Mesothelial cell of epicardium (in vitro differentiated cells): ENCODE results near the gene OR10A2. TPM values are rescaled to one million over a fixed set of nuclear protein-coding genes. Genes with fewer than 3 reads are reported as not detected.
"Not testable (repeated sequence)": the region's sequence is repeated elsewhere in the genome, so short reads cannot be mapped to it uniquely, and the experiment has no call there.

Experiments
- DNase-seq, 2 experiments: peaks; one replicate each; pipeline ENCODE4 v3.0.0; 2021; ENCODE audit warnings: low spot score in 2 of 2; ENCODE audit not compliant: unreplicated experiment in 2 of 2
- H3K27ac Mint-ChIP-seq: 2 replicates; pipeline ENCODE4 v1.8.0; 2021; ENCODE audit warnings: mixed read lengths
- H3K27me3 Mint-ChIP-seq: 2 replicates; pipeline ENCODE4 v1.8.0; 2021; ENCODE audit warnings: low read depth, mixed read lengths
- H3K36me3 Mint-ChIP-seq: 2 replicates; pipeline ENCODE4 v1.8.0; 2021; ENCODE audit warnings: mixed read lengths
- H3K4me1 Mint-ChIP-seq: 2 replicates; pipeline ENCODE4 v1.8.0; 2021; ENCODE audit warnings: mixed read lengths
- H3K4me3 Mint-ChIP-seq: 2 replicates; pipeline ENCODE4 v1.8.0; 2021; ENCODE audit warnings: mild to moderate bottlenecking, moderate library complexity, mixed read lengths
- H3K9me3 Mint-ChIP-seq: 2 replicates; pipeline ENCODE4 v1.8.0; 2021; ENCODE audit warnings: mixed read lengths
- total RNA-seq: library from RNA; stranded (reverse); gene quantifications from 3 replicates; pipeline ENCODE4 v1.2.1, GENCODE V29; 2021
- TF ChIP-seq, protein P1 (sequence below): fragments of 200-600 bp; sonication (generic); IDR thresholded peaks from one replicate; pipeline ENCODE4 v1.5.0; 2021; ENCODE audit warnings: antibody characterized with exemption; ENCODE audit not compliant: unreplicated experiment

OR10A2 gene
- total RNA-seq, 1 donor from 2014 or later: not detected

DNA sequence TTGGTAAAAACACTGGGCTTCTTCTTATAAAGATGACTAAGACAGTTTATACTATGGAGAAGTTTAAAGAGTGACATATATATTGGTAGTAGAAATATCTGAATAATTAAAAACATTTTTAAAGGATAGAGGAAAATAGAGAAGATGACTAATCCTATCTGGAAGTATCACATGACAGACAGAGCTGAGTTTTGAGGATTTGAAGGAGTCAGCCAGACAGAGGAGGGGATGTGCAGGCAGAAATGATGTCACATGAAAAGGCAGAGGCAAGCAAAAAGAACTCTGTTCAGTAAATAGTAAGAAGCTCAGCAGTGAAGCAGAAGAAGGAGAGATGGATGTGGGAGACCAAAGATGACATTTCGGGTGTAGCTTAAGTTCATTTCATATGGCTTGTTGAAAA, 1.6 kb downstream of the OR10A2 start:
- no peak overlapping the region for H3K27ac Mint-ChIP-seq
- no peaks in the 10 kb centered on the region for H3K27me3 Mint-ChIP-seq
- no peak for DNase-seq
- peaks cover 12% of the 10 kb centered on the region for H3K9me3 Mint-ChIP-seq
- H3K36me3 Mint-ChIP-seq: no peaks in the 10 kb centered on the region
- H3K4me1 Mint-ChIP-seq: no peaks in the 10 kb centered on the region
- TF ChIP-seq, protein P1, sequence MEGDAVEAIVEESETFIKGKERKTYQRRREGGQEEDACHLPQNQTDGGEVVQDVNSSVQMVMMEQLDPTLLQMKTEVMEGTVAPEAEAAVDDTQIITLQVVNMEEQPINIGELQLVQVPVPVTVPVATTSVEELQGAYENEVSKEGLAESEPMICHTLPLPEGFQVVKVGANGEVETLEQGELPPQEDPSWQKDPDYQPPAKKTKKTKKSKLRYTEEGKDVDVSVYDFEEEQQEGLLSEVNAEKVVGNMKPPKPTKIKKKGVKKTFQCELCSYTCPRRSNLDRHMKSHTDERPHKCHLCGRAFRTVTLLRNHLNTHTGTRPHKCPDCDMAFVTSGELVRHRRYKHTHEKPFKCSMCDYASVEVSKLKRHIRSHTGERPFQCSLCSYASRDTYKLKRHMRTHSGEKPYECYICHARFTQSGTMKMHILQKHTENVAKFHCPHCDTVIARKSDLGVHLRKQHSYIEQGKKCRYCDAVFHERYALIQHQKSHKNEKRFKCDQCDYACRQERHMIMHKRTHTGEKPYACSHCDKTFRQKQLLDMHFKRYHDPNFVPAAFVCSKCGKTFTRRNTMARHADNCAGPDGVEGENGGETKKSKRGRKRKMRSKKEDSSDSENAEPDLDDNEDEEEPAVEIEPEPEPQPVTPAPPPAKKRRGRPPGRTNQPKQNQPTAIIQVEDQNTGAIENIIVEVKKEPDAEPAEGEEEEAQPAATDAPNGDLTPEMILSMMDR: no peak
- no peak overlapping the region for H3K4me3 Mint-ChIP-seq

DNA sequence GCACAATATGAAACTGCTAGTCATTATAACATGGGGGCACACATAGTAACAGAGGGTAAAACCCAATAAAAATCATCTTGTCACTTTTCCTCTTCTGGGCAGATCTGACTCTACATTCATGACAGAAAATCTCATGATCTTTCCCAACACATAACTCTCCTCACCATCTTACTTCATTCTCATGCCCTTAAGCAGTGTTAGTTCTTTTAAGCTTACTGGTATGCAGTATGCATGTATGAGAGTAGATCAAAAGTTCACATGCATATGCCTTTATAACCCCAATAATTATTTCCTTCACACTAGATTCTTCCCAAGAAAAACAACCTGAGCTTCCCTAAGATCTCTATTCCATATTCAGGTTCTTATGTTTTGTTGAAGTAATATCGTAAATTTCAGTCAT, 8.4 kb downstream of the OR10A2 start:
- H3K36me3 Mint-ChIP-seq: no peaks in the 10 kb centered on the region
- no peak overlapping the region for H3K4me3 Mint-ChIP-seq
- H3K4me1 Mint-ChIP-seq: no peaks in the 10 kb centered on the region
- peaks cover 2% of the 10 kb centered on the region for H3K27me3 Mint-ChIP-seq
- H3K27ac Mint-ChIP-seq: no peak overlapping the region
- no peaks in the 10 kb centered on the region for H3K9me3 Mint-ChIP-seq
- TF ChIP-seq, protein P1: no peak
- DNase-seq: no peak

DNA sequence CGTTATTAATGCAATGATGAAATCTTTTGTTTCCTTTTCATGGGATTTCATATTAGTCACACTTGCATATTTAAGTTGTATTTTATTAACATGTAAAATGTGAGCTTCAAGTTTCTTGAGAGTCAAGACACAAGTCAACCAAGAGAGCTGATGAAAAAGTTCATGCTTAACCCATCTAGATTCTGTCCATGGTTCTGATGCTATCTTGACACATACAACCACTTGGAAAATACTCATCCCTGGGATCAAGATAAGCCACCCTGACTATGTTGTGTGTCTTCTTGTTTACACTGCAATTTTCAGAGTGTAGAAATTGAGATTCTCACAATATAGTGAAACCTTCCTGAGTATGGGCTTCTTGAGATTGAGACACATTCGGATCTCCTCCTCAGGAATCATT, 12.9 kb downstream of the OR10A2 start:
- Mint-ChIP-seq H3K27me3 (no peaks in the 10 kb centered on the region), H3K27ac (no peak overlapping the region), H3K4me1 (no peaks in the 10 kb centered on the region), H3K9me3 (peaks cover 6% of the 10 kb centered on the region), H3K36me3 (no peaks in the 10 kb centered on the region), H3K4me3 (no peak overlapping the region)
- no peak for DNase-seq
- TF ChIP-seq, protein P1: no peak

DNA sequence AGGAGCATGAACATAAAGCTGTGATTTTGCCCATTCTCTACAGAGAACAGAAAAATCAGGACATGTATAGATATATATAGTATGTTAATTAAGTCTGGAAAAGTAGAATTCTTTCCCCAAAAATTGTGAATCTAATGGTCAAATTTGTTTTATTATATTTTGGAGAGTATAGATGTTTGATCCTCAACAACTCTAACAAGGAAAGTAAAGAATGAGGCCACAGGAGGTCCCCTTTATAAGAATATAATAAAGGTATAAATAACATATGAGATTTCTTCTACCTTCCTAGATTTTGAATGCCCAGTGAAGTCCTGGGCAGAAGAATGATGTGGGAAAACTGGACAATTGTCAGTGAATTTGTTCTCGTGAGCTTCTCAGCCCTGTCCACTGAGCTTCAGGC, 13.5 kb downstream of the OR10A2 start, which contains the start of gene OR10A4:
TSS of gene OR10A4 (plus strand) at position 301 of the 400 bp plus-strand sequence. CDS start at position 324, 23 bp downstream.
- Mint-ChIP-seq H3K27me3 (no peaks in the 10 kb centered on the region), H3K36me3 (no peaks in the 10 kb centered on the region), H3K27ac (no peak within 1 kb of the TSS), H3K9me3 (peaks cover 6% of the 10 kb centered on the region), H3K4me3 (no peak within 1 kb of the TSS), H3K4me1 (no peaks in the 10 kb centered on the region)
- no peak for DNase-seq
- TF ChIP-seq, protein P1: no peak

DNA sequence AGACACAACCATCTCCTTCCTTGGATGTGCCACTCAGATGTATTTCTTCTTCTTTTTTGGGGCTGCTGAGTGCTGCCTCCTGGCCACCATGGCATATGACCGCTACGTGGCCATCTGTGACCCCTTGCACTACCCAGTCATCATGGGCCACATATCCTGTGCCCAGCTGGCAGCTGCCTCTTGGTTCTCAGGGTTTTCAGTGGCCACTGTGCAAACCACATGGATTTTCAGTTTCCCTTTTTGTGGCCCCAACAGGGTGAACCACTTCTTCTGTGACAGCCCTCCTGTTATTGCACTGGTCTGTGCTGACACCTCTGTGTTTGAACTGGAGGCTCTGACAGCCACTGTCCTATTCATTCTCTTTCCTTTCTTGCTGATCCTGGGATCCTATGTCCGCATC, 14.1 kb downstream of the OR10A2 start:
- DNase-seq: no peak
- H3K4me3 Mint-ChIP-seq: no peak overlapping the region
- H3K27ac Mint-ChIP-seq: no peak overlapping the region
- no peaks in the 10 kb centered on the region for H3K4me1 Mint-ChIP-seq
- TF ChIP-seq, protein P1: no peak
- no peaks in the 10 kb centered on the region for H3K36me3 Mint-ChIP-seq
- H3K27me3 Mint-ChIP-seq: no peaks in the 10 kb centered on the region
- H3K9me3 Mint-ChIP-seq: peaks cover 6% of the 10 kb centered on the region

DNA sequence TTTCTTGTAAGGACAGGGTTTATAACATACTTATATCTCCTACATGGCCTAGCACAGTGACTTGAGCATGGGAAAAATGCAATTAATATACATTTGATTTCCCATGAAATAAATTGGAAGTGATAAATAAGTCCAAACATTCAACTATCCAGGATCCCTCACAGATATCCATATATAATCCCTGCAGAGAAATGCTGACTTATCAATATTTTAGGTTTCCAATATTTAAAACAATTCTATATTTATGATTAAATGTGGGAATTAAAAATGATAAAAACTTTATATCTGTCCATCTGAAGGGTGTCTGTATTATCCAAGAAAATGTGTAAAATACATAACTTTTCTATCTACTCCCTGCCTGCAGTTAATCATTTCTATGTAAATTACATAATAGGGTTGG, 19.9 kb downstream of the OR10A2 start:
- no peaks in the 10 kb centered on the region for H3K36me3 Mint-ChIP-seq
- H3K4me1 Mint-ChIP-seq: peaks cover 3% of the 10 kb centered on the region
- H3K27me3 Mint-ChIP-seq: peaks cover 18% of the 10 kb centered on the region
- TF ChIP-seq, protein P1: no peak
- DNase-seq: no peak
- H3K27ac Mint-ChIP-seq: no peak overlapping the region
- no peak overlapping the region for H3K4me3 Mint-ChIP-seq
- H3K9me3 Mint-ChIP-seq: no peaks in the 10 kb centered on the region

DNA sequence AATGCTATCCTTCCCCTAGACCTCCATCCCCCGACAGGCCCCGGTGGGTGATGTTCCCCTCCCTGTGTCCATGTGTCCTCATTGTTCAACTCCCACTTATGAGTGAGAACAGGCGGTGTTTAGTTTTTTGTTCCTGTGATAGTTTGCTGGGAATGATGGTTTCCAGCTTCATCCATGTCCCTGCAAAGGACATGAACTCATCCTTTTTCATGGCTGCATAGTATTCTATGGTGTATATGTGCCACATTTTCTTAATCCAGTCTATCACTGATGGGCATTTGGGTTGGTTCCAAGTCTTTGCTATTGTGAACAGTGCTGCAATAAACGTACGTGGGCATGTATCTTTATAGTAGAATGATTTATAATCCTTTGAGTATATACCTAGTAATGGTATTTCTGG, 24.9 kb downstream of the OR10A2 start:
- peaks cover 15% of the 10 kb centered on the region for H3K27me3 Mint-ChIP-seq
- H3K27ac Mint-ChIP-seq, H3K9me3 Mint-ChIP-seq, H3K4me1 Mint-ChIP-seq, DNase-seq, H3K36me3 Mint-ChIP-seq, H3K4me3 Mint-ChIP-seq: not testable (repeated sequence)
